ENCODE data around the gene F10.

- TF ChIP-seq TSHZ1 (CRISPR knock-in tag; IDR thresholded peaks at IDR 0.05) (no peak), MLX (CRISPR knock-in tag; conservative IDR thresholded peaks at IDR 0.05) (no peak)
Observed at GRCh38 chr13:113106711-113107351, 15.8 kb upstream of the F10 start.

Measured in K562 (cell line).